ENCODE results near the gene CHPF.

GRCh38 chr2:219581346-219581745, 37.7 kb upstream of the CHPF start:
- TF ChIP-seq CTCF (IDR thresholded peaks at IDR 0.05 in 4 of 5, conservative IDR thresholded peaks at IDR 0.05 in 1 of 5) (no peak), POLR2A (IDR thresholded peaks at IDR 0.05) (no peak)

Measured in gastrocnemius medialis (tissue), 4 donors.